Erythroblast (primary cell): ENCODE results near the gene LRRFIP2.

Source experiments
- GATA1 ChIP-seq: IDR thresholded peaks from 2 replicates; pipeline ENCODE4 v1.6.1; 2011; ENCODE audit warnings: low read depth, mild to moderate bottlenecking, control low read depth, low read length, moderate library complexity
- POLR2A ChIP-seq: IDR thresholded peaks from 2 replicates; pipeline ENCODE4 v1.6.1; 2011; ENCODE audit warnings: mild to moderate bottlenecking, low read length

DNA sequence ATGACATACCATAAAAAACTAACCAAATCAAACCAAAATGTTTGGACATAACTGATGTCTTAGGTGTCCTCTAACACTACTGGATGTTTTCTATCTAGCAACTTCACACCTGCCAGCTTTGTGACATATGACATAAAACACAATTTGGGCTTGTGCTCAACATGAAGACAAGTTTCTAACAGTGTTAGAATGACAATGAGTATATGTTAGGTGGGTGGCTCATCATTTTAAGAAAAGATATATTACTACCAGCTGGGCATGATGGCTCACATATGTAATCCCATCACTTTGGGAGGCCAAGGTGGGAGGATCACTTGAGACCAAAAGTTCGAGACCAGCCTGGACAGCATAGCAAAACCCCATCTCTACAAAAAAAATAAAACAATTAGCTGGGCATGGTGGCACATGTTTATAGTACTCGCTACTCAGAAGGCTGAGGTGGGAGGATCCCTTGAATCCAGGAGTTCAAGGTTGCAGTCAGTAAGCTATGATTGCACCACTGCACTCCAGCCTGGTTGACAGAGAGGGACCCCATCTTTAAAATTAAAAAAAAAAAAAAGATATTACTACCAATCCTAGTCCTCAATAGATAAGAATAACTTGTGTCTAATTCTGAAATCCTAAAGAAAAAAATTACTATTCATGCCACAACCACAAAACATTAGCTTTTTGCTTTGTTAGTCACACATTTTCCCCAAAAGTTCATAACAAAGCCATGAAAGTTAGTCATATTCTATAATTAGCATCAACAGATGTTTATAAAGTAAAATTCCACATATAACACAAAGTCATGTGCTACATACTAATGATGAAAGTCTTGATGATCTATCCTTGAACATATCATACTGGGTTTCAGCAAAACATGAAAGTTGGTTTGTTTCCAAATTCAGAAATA, 59.9 kb downstream of the LRRFIP2 start:
- TF ChIP-seq POLR2A (no peak), GATA1 (no peak)
